H1 (cell line): ENCODE measurements around the gene DCTN2. TPM values are rescaled to one million over a fixed set of nuclear protein-coding genes. Genes with fewer than 3 reads are reported as not detected.
A peak's percentile ranks its signal among the peaks of the same experiment; 100 is the strongest.

Experiments
- CTCF ChIA-PET: fragments of 300-600 bp; sonication (Branson Sonifier 250); formaldehyde crosslinking; loops from one replicate; lab custom pipeline; 2021; ENCODE audit not compliant: partially characterized antibody; lab: Charles Lee
- POLR2A ChIA-PET: fragments of 300-600 bp; sonication (Branson Sonifier 250); formaldehyde crosslinking; loops from one replicate; lab custom pipeline; 2021; ENCODE audit warnings: inconsistent platforms; ENCODE audit not compliant: partially characterized antibody; lab: Charles Lee
- DNase-seq, 2 experiments: peaks; one replicate each; pipeline versions ENCODE4 v3.0.0 to v3.0.0-alpha.2; 2010 to 2022; ENCODE audit warnings: low spot score in 2 of 2, low read depth in 1 of 2, mixed read lengths in 1 of 2
- FAIRE-seq: peaks from 2 replicates; lab custom pipeline; 2011; peaks lifted over from hg19 to GRCh38; lab: Jason Lieb, UNC
- H2AFZ ChIP-seq: 2 replicates; pipeline ENCODE4 v1.8.1; 2012; ENCODE audit warnings: low read length, inconsistent platforms
- H2AK5ac ChIP-seq: 2 replicates; pipeline ENCODE4 v1.6.1; 2013; ENCODE audit warnings: low read depth, low read length
- H2BK120ac ChIP-seq: replicated peaks from 2 replicates; pipeline ENCODE3; 2013; ENCODE audit warnings: low read depth, low read length, inconsistent platforms
- H2BK12ac ChIP-seq: 2 replicates; pipeline ENCODE4 v1.6.1; 2013; ENCODE audit warnings: low read depth, low read length
- H2BK15ac ChIP-seq: 2 replicates; pipeline ENCODE4 v1.6.1; 2013; ENCODE audit warnings: low read length
- H2BK20ac ChIP-seq: 2 replicates; pipeline ENCODE4 v1.6.1; 2013; ENCODE audit warnings: low read length
- H2BK5ac ChIP-seq: 2 replicates; pipeline ENCODE4 v1.6.1; 2013; ENCODE audit warnings: low read depth, low read length
- H3K14ac ChIP-seq: 2 replicates; pipeline ENCODE4 v1.6.1; 2013; ENCODE audit warnings: inconsistent platforms; ENCODE audit not compliant: insufficient read length
- H3K18ac ChIP-seq: 2 replicates; pipeline ENCODE4 v1.6.1; 2013; ENCODE audit warnings: low read length; ENCODE audit errors: extremely low read depth
- H3K23ac ChIP-seq: 2 replicates; pipeline ENCODE4 v1.6.1; 2013; ENCODE audit warnings: inconsistent platforms; ENCODE audit not compliant: insufficient read length
- H3K23me2 ChIP-seq: 2 replicates; pipeline ENCODE4 v1.6.1; 2013; ENCODE audit warnings: low read depth, low read length
- H3K27ac ChIP-seq: 2 replicates; pipeline ENCODE4 v1.6.1; 2011; ENCODE audit warnings: low read depth, low read length, inconsistent platforms
- H3K27me3 ChIP-seq, 4 experiments: replicated peaks in 1 of 4; 1 replicate in 1 of 4; 2 replicates in 3 of 4; pipeline versions ENCODE4 v1.6.1 to v1.8.1; 2011 to 2013; ENCODE audit warnings: low read length in 3 of 4, mild to moderate bottlenecking in 3 of 4, inconsistent platforms in 2 of 4, mixed read lengths in 2 of 4, moderate library complexity in 1 of 4; ENCODE audit not compliant: control insufficient read depth in 3 of 4, insufficient read depth in 3 of 4; ENCODE audit errors: extremely low read depth in 1 of 4
- H3K36me3 ChIP-seq, 4 experiments: 2 replicates each; pipeline versions ENCODE4 v1.6.1 to v1.8.1; 2011 to 2013; ENCODE audit warnings: mild to moderate bottlenecking in 4 of 4, low read length in 3 of 4, moderate library complexity in 2 of 4, control low read depth in 1 of 4, inconsistent platforms in 1 of 4; ENCODE audit not compliant: insufficient read depth in 4 of 4, control insufficient read depth in 2 of 4
- H3K4ac ChIP-seq: replicated peaks from 2 replicates; pipeline ENCODE3; 2013; ENCODE audit warnings: low read length, low read depth, mixed read lengths, inconsistent platforms; ENCODE audit not compliant: insufficient read length
- H3K4me1 ChIP-seq, 4 experiments: replicated peaks in 1 of 4; 1 replicate in 1 of 4; 2 replicates in 3 of 4; pipeline versions ENCODE4 v1.6.1 to v1.8.1; 2011 to 2013; ENCODE audit warnings: low read length in 3 of 4, inconsistent platforms in 2 of 4, mixed read lengths in 1 of 4; ENCODE audit not compliant: insufficient read depth in 4 of 4, control insufficient read depth in 3 of 4
- H3K4me2 ChIP-seq, 2 experiments: 2 replicates each; pipeline versions ENCODE4 v1.6.1 to v1.8.1; 2011 to 2013; ENCODE audit warnings: low read depth in 2 of 2, low read length in 2 of 2, control low read depth in 1 of 2, inconsistent platforms in 1 of 2, mild to moderate bottlenecking in 1 of 2; ENCODE audit not compliant: insufficient read depth in 1 of 2
- H3K4me3 ChIP-seq, 4 experiments: fragments of 200-600, 300-600 bp in 1 of 4; sonication (generic), shearing (Covaris generic), sonication (Bioruptor Twin) in 1 of 4; 2 replicates each; pipeline versions ENCODE4 v1.5.1 to v1.8.1; 2011 to 2016; ENCODE audit warnings: low read length in 4 of 4, low read depth in 3 of 4, control low read depth in 2 of 4, inconsistent platforms in 2 of 4, mild to moderate bottlenecking in 2 of 4, mixed read lengths in 1 of 4, moderate library complexity in 1 of 4; ENCODE audit not compliant: insufficient read depth in 2 of 4; ENCODE audit errors: extremely low read depth in 1 of 4
- H3K56ac ChIP-seq: replicated peaks from 2 replicates; pipeline ENCODE3; 2013; ENCODE audit warnings: low read depth, mild to moderate bottlenecking, mixed read lengths, low read length, inconsistent platforms; ENCODE audit not compliant: insufficient read length
- H3K79me1 ChIP-seq: 2 replicates; pipeline ENCODE4 v1.6.1; 2013; ENCODE audit warnings: low read depth, low read length, control low read depth
- H3K79me2 ChIP-seq, 2 experiments: 2 replicates each; pipeline versions ENCODE4 v1.6.1 to v1.8.1; 2012 to 2013; ENCODE audit warnings: low read length in 2 of 2, mild to moderate bottlenecking in 2 of 2, inconsistent platforms in 1 of 2; ENCODE audit not compliant: insufficient read depth in 2 of 2, control insufficient read depth in 1 of 2
- H3K9ac ChIP-seq, 4 experiments: replicated peaks in 1 of 4; 1 replicate in 1 of 4; 2 replicates in 3 of 4; pipeline versions ENCODE4 v1.6.1 to v1.8.1; 2011 to 2013; ENCODE audit warnings: low read depth in 3 of 4, low read length in 3 of 4, control low read depth in 2 of 4, mild to moderate bottlenecking in 2 of 4, moderate library complexity in 2 of 4, inconsistent platforms in 1 of 4; ENCODE audit errors: extremely low read depth in 1 of 4
- H3K9me3 ChIP-seq, 2 experiments: 2 replicates each; pipeline versions ENCODE4 v1.6.1 to v1.8.1; 2012 to 2013; ENCODE audit warnings: mild to moderate bottlenecking in 2 of 2, moderate library complexity in 2 of 2, control low read depth in 1 of 2, inconsistent platforms in 1 of 2, low read depth in 1 of 2, low read length in 1 of 2, mixed read lengths in 1 of 2; ENCODE audit not compliant: insufficient read depth in 2 of 2
- H4K20me1 ChIP-seq, 2 experiments: replicated peaks in 1 of 2; 2 replicates each; pipeline versions ENCODE3 to v1.8.1; 2011 to 2013; ENCODE audit warnings: inconsistent platforms in 2 of 2, low read length in 2 of 2, mild to moderate bottlenecking in 1 of 2; ENCODE audit not compliant: insufficient read depth in 2 of 2, control insufficient read depth in 1 of 2
- H4K5ac ChIP-seq: 2 replicates; pipeline ENCODE4 v1.6.1; 2013; ENCODE audit warnings: low read length, low read depth, mixed read lengths, inconsistent platforms; ENCODE audit not compliant: insufficient read length
- H4K8ac ChIP-seq: 2 replicates; pipeline ENCODE4 v1.8.0; 2013; ENCODE audit warnings: mild to moderate bottlenecking, moderate library complexity, low read length, inconsistent platforms; ENCODE audit not compliant: insufficient read depth; ENCODE audit errors: extremely low read depth
- H4K91ac ChIP-seq: replicated peaks from 2 replicates; pipeline ENCODE3; 2013; ENCODE audit warnings: low read length, mixed read lengths, inconsistent platforms; ENCODE audit not compliant: insufficient read length
- CBX5 ChIP-seq: fragments of 300-800, 300-1000 bp; sonication (generic); IDR thresholded peaks from 2 replicates; pipeline ENCODE4 v1.7.1; 2016; ENCODE audit warnings: antibody characterized with exemption, low read length, low read depth
- GTF2F1 ChIP-seq: IDR thresholded peaks from 2 replicates; pipeline ENCODE4 v1.6.1; 2012; ENCODE audit warnings: low read depth, low read length, improper control_type of control experiment, borderline replicate concordance
- SAP30 ChIP-seq: fragments of 300-600 bp; sonication (generic); IDR thresholded peaks from 2 replicates; pipeline ENCODE4 v1.7.1; 2012; ENCODE audit warnings: low read length, moderate library complexity, mild to moderate bottlenecking, inconsistent platforms; ENCODE audit not compliant: insufficient read depth, insufficient replicate concordance
- SIN3A ChIP-seq, 2 experiments: IDR thresholded peaks in 1 of 2; conservative IDR thresholded peaks in 1 of 2; 2 replicates each; pipeline ENCODE4 v1.6.1; 2011 to 2012; ENCODE audit warnings: low read length in 2 of 2, improper control_type of control experiment in 1 of 2, low read depth in 1 of 2, mild to moderate bottlenecking in 1 of 2
- TAF1 ChIP-seq: IDR thresholded peaks from 2 replicates; pipeline ENCODE4 v1.6.1; 2011; ENCODE audit warnings: mild to moderate bottlenecking, low read depth, low read length
- WGBS, 2 experiments: shearing (Covaris generic) in 1 of 2; methylation state at CpG; one replicate each; pipeline versions ENCODE4 v1.1.6 to v1.1.7; 2013 to 2015; ENCODE audit warnings: low lambda C conversion rate in 2 of 2, mixed read lengths in 2 of 2, inconsistent platforms in 1 of 2, low coverage in 1 of 2, missing lambda C conversion rate in 1 of 2; ENCODE audit not compliant: insufficient replicate concordance in 2 of 2, insufficient coverage in 1 of 2, insufficient read length in 1 of 2; ENCODE audit errors: extremely low coverage in 1 of 2, missing lambda C conversion rate in 1 of 2; 5-methylcytosine and 5-hydroxymethylcytosine counted together
- polyA plus RNA-seq, 7 experiments: library from polyadenylated mRNA; depleted of rRNA in 3 of 7; stranded (reverse) in 5 of 7; unstranded in 2 of 7; fragments of >200 nt in 5 of 7; fragments of 200-250 nt in 2 of 7; gene quantifications; 1 replicate in 5 of 7; 2 replicates in 1 of 7; 4 replicates in 1 of 7; pipeline versions ENCODE4 v1.2.1 to v1.2.3, GENCODE V29; 2011 to 2013; ENCODE audit warnings: missing spikeins in 2 of 7, mixed read lengths in 2 of 7
- total RNA-seq: library from RNA; stranded (reverse); fragmentation: NEBNext Ultra II Directional; extraction: Animal tissue kit (Norgen Biotek cat#: 25700); gene quantifications from 2 replicates; pipeline ENCODE4 v1.2.1, GENCODE V29; 2021

DCTN2 gene
- total and polyA plus RNA-seq, 2 of the 8 experiments (the other 6 are each of a cell fraction or from before 2014, with no cell fraction given) = 90.3 to 91.9 TPM

GRCh38 chr12:57488402-57489156 is 58.4 kb downstream of the DCTN2 start:
- Histone ChIP-seq H2AK5ac (peak overlapping the region; percentile 75), H3K9me3 (no peaks in the 10 kb centered on the region; a peak in 1 of 4 replicates), H3K23ac (no peak overlapping the region), H4K20me1 (peaks cover 0 to 3% of the 10 kb centered on the region in 2 experiments), H3K23me2 (peaks cover 7% of the 10 kb centered on the region; the same call in 1 of the 2 replicates), H3K9ac (peak overlapping the region; percentile 75 to 96 (median 88)), H2BK120ac (no peak overlapping the region), H3K18ac (peak overlapping the region; percentile 95; the same call in 1 of the 2 replicates), H2AFZ (no peak overlapping the region), H3K4me3 (peak overlapping the region; percentile 77 to 99 (median 94)), H3K4me2 (peak overlapping the region; percentile 66 to 74), H3K56ac (peak overlapping the region; percentile 85), H3K4me1 (peaks cover 0 to 7% (median 2%) of the 10 kb centered on the region in 4 experiments; a peak in 5 of 7 replicates), H2BK5ac (peak overlapping the region; percentile 98), H3K79me1 (peaks cover 8% of the 10 kb centered on the region; the same call in 1 of the 2 replicates), H3K36me3 (peaks cover 22 to 42% (median 38%) of the 10 kb centered on the region in 4 experiments), H3K79me2 (peaks cover 14 to 28% of the 10 kb centered on the region in 2 experiments), H3K27ac (peak overlapping the region; percentile 93), H2BK15ac (no peak overlapping the region), H3K14ac (no peak overlapping the region), H4K5ac (peak overlapping the region; percentile 83), H4K8ac (peak overlapping the region; percentile 98; the same call in 1 of the 2 replicates), H2BK20ac (no peak overlapping the region), H3K4ac (peak overlapping the region; percentile 87), H3K27me3 (no peaks in the 10 kb centered on the region), H2BK12ac (peak overlapping the region; percentile 91; the same call in 1 of the 2 replicates), H4K91ac (peak overlapping the region; percentile 44)
- ChIA-PET POLR2A (interaction anchor here (0.5 to 1.5 kb wide), 7 partner anchors 38 to 359 kb away, joined by 3 to 5 read pairs (median 3); no protein-coding TSS in a partner anchor), CTCF (interaction anchor here (0.6 to 25.1 kb wide), 4 partner anchors 9 to 95 kb away, joined by 4 to 441 read pairs (median 20); partner anchors contain the start of genes GLI1 and INHBE)
- DNase-seq (no peak), FAIRE-seq (no peak)
- WGBS, 2 experiments = 34 to 93% methylated on average over 2 to 11 of the region's 11 CpGs
- TF ChIP-seq TAF1 = peak; percentile 50; the same call in 1 of the 2 replicates
- TF ChIP-seq SAP30 = peak; percentile 55
- no peak for TF ChIP-seq GTF2F1
- TF ChIP-seq SIN3A (conservative IDR thresholded peaks at IDR 0.05 in 1 of 2, IDR thresholded peaks at IDR 0.05 in 1 of 2; ENCODE audit: low read depth in 1 of 2, low read length in 2 of 2) = peak; percentile 50 to 78; a peak in 1 of 4 replicates
- TF ChIP-seq CBX5 = no peak
